GM21360 (cell line): ENCODE results near the gene CITED1.

Experiments used
- ATAC-seq: cut with Tn5 transposase; IDR thresholded peaks from one replicate; pipeline ENCODE4 v1.9.1; 2021; ENCODE audit warnings: mild to moderate bottlenecking, moderate library complexity; ENCODE audit not compliant: unreplicated experiment

Gene CITED1

DNA sequence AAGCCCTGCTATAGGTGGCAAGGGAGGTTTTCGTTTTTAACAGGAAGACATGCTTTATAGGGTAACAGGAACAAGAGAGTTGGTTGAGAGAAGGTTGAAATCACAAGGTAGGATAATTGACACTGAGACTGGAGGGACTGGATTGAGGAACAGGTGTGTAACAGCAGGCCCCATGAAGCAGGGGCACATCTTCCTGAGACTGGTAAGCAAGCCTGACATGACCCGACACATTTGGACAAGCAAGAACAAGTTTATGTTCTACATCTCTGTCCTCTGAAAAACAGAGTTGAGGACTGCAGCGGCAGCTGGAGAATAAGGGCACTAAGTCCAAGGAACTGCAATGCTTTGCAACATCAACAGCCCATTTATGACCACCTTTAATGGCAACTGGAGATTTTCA, 33.9 kb downstream of the CITED1 start:
- no peak for ATAC-seq

- no peak for ATAC-seq
These were observed 34.5 kb downstream of the CITED1 start for GRCh38 chrX:72271091-72271788.

DNA sequence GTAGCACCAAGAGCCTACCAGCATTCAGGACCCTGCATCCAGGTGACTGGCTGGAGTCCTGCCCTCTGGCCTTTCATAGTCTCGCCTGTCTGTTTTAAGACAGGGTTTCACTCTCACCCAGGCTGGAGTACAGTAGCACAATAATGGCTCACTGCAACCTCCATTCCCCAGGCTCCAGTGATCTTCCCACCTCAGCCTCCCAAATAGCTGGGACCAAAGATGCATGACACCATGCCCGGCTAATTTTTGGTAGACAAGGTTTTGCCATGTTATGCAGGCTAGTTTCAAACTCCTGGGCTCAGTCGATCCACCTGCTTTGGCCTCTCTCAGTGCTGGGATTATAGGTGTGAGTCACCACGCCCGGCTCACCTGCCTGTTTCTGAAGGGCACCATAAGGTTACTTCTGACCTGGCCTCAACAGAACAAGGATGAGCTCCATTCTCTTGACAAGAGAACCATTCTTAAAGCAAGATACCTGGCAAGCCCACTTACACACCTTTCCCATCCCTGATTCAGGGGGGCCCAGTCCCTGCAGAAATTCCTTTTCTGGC, 35.3 kb downstream of the CITED1 start:
- no peak for ATAC-seq

DNA sequence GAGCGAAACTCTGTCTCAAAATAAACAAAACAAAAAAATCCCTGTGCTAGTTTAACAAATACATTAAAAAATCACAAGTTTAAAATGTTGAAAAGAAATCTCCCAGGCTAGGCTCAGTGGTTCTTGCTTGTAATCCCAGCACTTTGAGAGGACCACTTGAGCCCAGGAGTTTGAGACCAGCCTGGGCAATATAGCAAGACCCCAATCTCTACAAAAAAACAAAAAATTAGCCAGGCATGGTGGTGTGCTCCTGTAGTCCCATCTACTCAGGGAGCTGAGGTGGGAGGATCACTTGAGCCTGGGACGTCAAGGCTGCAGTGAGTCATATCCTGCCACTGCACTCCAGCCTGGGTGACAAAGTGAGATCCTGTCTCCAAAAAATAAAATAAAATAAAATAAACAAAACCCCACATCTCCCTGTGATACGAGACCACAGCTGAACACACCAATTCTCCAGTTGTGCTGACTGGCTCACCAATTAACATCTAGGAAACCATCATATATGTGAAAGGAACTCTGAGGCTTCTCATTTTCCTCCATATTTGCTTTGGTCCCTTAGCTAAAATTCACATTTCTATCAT, 36.0 kb downstream of the CITED1 start:
- no peak for ATAC-seq

- ATAC-seq: no peak
These were observed 36.9 kb downstream of the CITED1 start for GRCh38 chrX:72268597-72269365.

DNA sequence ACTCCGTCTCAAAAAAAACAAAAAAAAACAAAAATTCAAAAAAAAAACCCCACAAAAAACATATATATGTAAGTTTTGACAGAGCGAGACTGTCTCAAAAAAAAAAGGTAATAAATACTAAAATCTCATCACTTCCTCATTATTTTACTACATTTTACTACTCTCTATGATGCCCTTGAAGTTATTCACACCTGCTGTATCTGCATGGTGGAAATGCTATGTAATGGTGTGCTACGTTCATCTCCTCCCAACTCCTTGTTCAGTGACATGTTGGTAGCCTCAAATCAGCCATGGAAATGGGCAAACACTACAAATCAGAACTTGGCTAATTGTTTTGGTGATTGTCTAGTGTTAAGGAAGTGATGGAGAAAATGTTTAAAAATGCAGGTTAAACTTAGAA, 40.5 kb downstream of the CITED1 start:
- no peak for ATAC-seq

GRCh38 chrX:72262077-72262476, 43.6 kb downstream of the CITED1 start:
- ATAC-seq: no peak

- no peak for ATAC-seq
These were observed 45.3 kb downstream of the CITED1 start for GRCh38 chrX:72260448-72260847.

DNA sequence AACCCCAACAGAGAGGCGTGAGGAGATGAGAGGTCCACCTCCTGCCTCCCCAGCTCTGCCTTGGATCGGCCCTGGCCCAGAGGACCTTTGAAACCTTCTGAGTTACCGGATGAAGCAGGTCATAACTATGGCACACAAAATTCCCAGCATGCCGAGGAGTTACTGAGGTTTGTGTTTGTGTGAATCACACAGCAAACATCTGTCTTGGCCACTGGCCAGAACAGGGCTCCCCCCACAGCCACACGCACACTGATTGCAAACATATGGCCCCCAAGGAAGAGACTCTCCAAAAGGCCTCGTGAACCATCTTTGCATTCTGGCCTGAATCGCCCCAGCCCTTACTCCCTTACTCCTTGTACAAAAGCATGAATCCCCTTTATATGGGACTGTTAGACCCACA, 47.5 kb downstream of the CITED1 start:
- no peak for ATAC-seq

DNA sequence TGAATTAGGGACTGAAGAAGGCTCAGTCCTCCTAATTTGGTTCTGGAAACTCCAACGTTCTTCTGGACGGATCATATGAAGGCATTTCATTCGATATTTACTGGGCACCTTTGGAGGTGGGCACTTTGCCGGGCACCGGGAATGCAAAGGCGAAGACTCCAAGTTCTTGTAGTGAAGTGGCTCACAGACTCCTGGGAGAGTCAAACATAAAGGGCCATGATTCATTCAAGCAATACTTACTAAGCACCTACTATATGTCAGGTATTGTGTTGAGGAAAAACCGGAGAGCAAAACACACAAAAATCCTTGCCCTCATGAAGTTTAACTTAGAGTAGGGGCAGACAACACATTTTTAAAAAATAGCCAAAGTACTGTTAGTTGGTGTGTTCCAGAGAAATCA, 49.9 kb downstream of the CITED1 start:
- no peak for ATAC-seq

DNA sequence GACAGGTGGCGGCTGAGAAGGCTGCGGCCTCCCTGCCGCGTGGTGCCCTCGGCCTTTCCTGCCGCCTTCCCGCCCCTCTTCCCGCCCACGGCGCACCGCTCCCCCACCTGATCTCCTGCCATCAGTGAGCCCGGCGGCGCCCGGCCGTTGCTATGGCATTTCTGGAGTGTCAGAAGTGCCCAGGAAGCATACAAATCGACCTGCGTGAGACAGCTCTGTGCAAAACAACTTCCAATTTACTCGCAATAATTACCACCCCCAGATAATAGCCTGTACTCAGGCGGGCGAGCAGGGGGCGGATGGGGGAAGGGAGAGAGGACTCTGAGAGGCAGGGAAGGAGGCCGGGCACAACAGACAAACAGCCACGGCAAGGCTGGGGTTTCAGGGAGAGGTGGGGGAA, 50.3 kb downstream of the CITED1 start:
- no peak for ATAC-seq

DNA sequence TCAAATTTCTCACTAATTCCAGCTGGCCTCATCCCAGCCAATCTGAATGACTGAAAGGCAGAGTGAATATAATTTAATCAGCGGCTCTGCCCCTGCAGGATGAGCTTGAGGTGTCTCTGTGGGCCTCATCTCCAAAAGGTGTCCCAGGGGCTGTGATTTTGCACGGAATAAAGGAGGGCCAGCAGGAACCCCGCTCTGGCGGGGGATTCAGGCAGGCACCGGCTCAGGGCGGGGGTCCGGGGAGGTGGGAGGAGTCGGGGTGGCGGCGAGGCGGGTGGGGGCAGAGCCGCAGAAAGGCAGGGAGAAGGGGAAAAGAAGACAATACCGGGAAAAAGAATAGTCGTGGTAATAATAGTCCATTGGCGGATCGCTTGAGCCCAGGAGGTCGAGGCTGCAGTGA, 50.9 kb downstream of the CITED1 start:
- ATAC-seq: no peak

- ATAC-seq: no peak
These were observed 52.0 kb downstream of the CITED1 start for GRCh38 chrX:72253686-72254085.
